ENCODE results near the gene MED20.

The MED20 gene

DNA sequence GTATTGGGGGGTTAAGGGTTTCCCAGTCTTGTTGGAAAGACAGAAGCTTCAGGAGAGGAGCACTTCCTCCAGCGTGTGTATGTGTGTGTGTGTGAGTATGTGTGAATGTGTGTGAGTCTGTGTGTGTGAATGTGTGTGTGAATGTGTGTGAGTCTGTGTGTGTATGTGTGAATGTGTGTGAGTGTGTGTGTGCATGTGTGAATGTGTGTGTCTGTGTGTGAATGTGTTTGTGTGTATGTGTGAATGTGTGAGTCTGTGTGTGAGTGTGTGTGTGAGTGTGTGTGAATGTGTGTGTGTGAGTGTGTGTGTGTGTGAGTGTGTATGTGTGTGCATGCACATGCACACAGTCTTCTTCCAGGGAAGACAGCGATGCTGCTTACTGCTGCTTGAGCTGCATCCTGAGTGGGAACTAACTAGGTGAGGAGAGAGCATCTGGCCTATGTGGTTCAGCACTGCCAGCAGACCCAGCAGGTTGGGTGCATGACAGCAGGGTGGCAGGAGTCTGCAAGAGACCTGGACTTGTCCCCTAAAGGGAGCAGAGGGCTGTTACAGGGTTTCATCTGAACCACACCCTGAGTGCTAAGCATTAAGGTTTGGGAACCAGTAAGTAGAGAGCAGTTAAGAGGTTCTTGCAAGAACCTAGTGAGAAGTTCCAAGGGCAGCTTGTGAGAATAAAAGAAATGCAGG lies 43.4 kb upstream of the MED20 start:
- TF ChIP-seq, protein P1, sequence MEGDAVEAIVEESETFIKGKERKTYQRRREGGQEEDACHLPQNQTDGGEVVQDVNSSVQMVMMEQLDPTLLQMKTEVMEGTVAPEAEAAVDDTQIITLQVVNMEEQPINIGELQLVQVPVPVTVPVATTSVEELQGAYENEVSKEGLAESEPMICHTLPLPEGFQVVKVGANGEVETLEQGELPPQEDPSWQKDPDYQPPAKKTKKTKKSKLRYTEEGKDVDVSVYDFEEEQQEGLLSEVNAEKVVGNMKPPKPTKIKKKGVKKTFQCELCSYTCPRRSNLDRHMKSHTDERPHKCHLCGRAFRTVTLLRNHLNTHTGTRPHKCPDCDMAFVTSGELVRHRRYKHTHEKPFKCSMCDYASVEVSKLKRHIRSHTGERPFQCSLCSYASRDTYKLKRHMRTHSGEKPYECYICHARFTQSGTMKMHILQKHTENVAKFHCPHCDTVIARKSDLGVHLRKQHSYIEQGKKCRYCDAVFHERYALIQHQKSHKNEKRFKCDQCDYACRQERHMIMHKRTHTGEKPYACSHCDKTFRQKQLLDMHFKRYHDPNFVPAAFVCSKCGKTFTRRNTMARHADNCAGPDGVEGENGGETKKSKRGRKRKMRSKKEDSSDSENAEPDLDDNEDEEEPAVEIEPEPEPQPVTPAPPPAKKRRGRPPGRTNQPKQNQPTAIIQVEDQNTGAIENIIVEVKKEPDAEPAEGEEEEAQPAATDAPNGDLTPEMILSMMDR (IDR thresholded peaks at IDR 0.05; ENCODE audit: low read length, missing control alignments): no peak
- H3K4me3 ChIP-seq (replicated peaks; ENCODE audit: low read depth, low read length): no peak overlapping the region
- no peak for DNase-seq (ENCODE audit: low read depth)

DNA sequence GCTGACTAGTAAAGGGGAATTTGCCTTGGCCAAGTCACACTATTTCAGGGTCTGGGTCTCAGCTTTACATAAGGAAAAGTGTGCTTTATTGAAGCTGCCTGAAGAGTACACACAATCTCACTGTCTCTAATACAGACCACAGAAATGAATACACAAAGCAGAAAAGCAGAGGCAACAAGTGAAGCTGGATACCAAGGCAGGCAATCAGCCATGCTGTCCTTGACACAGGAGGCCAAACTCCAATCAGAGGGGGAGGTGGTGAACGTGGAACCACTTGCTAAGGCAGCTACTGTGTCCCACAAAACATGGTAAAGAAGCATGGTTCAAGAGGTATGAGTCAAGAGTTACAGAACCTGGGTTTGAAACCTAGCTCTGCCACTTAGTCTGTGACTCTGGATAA lies 42.4 kb upstream of the MED20 start:
- TF ChIP-seq, protein P1 (IDR thresholded peaks at IDR 0.05; ENCODE audit: low read length, missing control alignments): no peak
- H3K4me3 ChIP-seq (replicated peaks; ENCODE audit: low read depth, low read length): no peak overlapping the region
- no peak for DNase-seq (ENCODE audit: low read depth)

DNA sequence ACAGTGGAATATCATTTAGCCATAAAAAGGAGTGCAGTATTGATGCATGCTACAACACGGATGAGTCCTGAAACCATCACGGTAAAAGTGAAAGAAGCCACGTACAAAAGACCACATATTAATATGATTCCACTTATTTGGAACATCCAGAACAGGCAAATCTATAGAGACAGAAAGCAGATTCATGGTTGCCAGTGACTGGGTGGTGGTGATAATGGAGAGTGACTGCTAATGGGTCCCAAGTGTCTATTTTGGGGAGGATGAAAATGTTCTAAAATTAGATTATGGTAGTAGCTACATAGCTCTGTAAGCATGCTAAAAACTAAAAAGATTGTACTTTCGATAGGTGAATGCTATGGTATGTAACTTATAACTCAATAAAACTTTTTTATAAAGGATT lies 39.1 kb upstream of the MED20 start:
- TF ChIP-seq, protein P1 (IDR thresholded peaks at IDR 0.05; ENCODE audit: low read length, missing control alignments): no peak
- no peak overlapping the region for H3K4me3 ChIP-seq (replicated peaks; ENCODE audit: low read depth, low read length)
- no peak for DNase-seq (ENCODE audit: low read depth)

DNA sequence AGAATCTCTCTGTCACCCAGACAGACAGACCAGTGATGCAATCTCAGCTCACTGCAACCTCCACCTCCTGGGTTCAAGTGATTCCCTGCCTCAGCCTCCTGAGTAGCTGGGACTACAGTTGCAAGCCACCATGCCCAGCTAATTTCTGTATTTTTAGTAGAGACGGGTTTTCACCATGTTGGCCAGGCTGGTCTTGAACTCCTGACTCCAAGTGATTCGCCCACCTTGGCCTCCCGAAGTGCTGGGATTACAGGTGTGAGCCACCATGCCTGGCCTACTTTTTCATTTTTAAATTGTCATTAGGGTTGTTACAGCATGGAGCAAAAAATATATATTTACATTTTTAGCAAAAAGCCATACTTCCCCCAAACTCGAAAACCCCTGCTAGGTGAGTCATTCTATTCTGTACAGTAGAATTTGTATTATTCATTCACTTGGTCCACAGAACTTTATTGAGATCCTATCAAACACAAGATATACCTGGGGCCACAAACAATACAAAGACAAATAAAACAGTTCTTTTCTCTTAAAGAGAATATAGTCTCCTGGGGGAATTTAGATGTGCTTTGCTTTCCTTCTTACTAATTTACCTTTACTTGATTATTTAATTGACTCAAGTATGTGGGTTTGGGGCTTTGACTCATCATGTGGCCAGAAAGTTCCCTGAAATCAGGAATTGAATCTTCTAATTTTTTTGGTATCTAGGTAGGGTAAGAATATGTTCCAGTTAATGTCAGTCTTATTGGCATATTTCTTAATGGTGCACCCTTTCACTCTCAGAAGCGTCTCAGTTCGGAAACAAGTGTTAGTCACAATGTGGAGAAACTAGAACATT lies 37.3 kb upstream of the MED20 start:
- TF ChIP-seq, protein P1 (IDR thresholded peaks at IDR 0.05; ENCODE audit: low read length, missing control alignments): no peak
- DNase-seq (ENCODE audit: low read depth): no peak
- H3K4me3 ChIP-seq (replicated peaks; ENCODE audit: low read depth, low read length): no peak overlapping the region

DNA sequence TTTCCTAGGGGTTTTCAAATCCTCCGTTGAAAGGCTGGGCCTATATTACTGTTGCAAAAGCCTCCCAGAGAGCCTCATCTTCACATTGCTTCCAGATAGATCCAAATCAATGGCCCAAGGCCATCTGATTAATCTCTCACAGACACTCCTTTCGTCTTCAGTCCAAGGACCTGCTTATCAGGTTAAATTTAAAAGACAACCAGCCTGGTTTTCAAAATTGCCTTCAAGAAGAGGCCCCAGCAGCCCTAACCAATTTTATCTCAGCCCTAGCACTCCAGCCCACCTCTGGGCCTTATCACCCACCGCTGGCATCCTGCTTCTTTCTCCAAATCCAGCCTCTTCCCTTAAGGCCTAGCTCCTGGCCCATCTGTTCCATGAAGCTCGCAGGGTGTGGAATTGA lies 36.2 kb upstream of the MED20 start:
- H3K4me3 ChIP-seq (replicated peaks; ENCODE audit: low read depth, low read length): no peak overlapping the region
- no peak for DNase-seq (ENCODE audit: low read depth)
- TF ChIP-seq, protein P1 (IDR thresholded peaks at IDR 0.05; ENCODE audit: low read length, missing control alignments): no peak

DNA sequence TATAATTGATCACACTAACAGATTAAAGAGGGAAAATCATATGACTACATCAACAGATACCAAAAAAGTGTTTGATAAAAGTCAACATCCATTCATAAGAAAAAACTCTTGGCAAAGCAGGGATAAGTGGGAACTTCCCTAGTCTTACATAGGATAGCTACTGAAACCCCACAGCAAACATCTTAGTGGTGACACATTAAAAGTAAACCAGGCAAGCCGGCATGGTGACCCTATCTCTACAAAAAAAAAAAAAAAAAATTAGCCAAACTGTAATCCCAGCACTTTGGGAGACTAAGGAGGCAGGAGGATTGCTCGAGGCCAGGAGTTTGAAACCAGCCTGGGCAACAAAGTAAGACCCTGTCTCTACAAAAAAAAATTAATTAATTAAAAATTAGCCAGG lies 34.5 kb upstream of the MED20 start:
- TF ChIP-seq, protein P1 (IDR thresholded peaks at IDR 0.05; ENCODE audit: low read length, missing control alignments): no peak
- no peak overlapping the region for H3K4me3 ChIP-seq (replicated peaks; ENCODE audit: low read depth, low read length)

More for the DNA sequence above, 34.5 kb upstream of the MED20 start:
- DNase-seq (ENCODE audit: low read depth): no peak
